Measurements from ENCODE around the gene PATE1. TPM values are rescaled to one million over a fixed set of nuclear protein-coding genes. Genes with fewer than 3 reads are reported as not detected.

The PATE1 gene
- total RNA-seq, result not detected in 2 replicates

GRCh38 chr11:125745979-125746378 lies at the start of gene PATE1:
TSS of gene PATE1 (plus strand) at chr11:125746279. CDS start at chr11:125746305, 26 bp downstream.

GRCh38 chr11:125778728-125779127 lies 32.6 kb downstream of the PATE1 start, which contains the start of gene PATE2:
TSS of gene PATE2 (minus strand) at chr11:125778828. CDS start at chr11:125778773, 55 bp downstream.

GRCh38 chr11:125787827-125788226 lies 41.7 kb downstream of the PATE1 start, which contains the start of gene PATE3:
TSS of gene PATE3 (plus strand) at chr11:125788127. CDS start at chr11:125788152, 25 bp downstream.

Other genes with a start within 250 kb of the PATE1 start
- gene EI24, start 176.8 kb upstream of the PATE1 start, total RNA-seq, result 38.5 and 122 TPM in 2 replicates
- 133 and 339 TPM in 2 replicates for gene STT3A, start 153.4 kb upstream of the PATE1 start, total RNA-seq
- gene CHEK1, start 121.1 kb upstream of the PATE1 start, total RNA-seq, result 18.5 and 29.2 TPM in 2 replicates
- not detected in 2 replicates for gene ACRV1, start 65.4 kb upstream of the PATE1 start, total RNA-seq
- not detected in 2 replicates for gene PATE2, start 32.5 kb downstream of the PATE1 start, total RNA-seq
- gene PATE3, start 41.8 kb downstream of the PATE1 start, total RNA-seq, result not detected in 2 replicates
- not detected in 2 replicates for gene PATE4, start 87.0 kb downstream of the PATE1 start, total RNA-seq
- 3.6 and 3.9 TPM in 2 replicates for gene HYLS1, start 141.4 kb downstream of the PATE1 start, total RNA-seq
- gene PUS3, start 156.9 kb downstream of the PATE1 start, total RNA-seq, result 11.5 and 18.5 TPM in 2 replicates
- 0.79 TPM in 1 of 2 replicates, not detected in the other for gene DDX25, start 158.2 kb downstream of the PATE1 start, total RNA-seq
- gene VSIG10L2, start 199.8 kb downstream of the PATE1 start, total RNA-seq, result not detected in 2 replicates

All from placental epithelial cell (primary cell).